Retinal pigment epithelial cell (primary cell): ENCODE data around the gene COL5A2.

Source experiments
- DNase-seq: peaks from one replicate; pipeline ENCODE4 v3.0.0-alpha.2; 2010; ENCODE audit warnings: low read depth
- H3K4me3 ChIP-seq: 2 replicates; pipeline ENCODE4 v1.5.1; 2011; ENCODE audit warnings: mild to moderate bottlenecking, low read length, control low read depth, moderate library complexity
- TF ChIP-seq, protein P1 (sequence below): conservative IDR thresholded peaks from 2 replicates; pipeline ENCODE4 v1.5.1; 2011; ENCODE audit warnings: low read depth, low read length, control low read depth, inconsistent platforms

The COL5A2 gene

DNA sequence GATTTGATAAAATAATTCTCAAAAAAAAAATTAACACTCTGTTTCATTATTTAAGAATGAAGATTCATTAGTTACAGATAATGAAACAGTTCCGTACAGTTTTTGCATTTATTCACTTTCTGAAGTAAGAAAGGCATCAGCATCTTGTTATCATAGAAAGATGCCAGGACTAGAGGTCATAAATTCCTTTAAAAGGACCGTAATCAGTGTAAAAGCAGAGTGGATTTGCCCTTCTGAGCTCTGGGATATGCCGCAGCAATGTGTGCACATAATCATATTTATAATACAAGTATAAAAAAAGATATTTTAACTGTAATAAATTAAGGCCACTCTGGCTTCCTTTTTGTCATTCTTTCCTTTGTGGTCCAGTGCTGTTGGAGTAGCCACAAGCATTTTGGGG, 37.5 kb upstream of the COL5A2 start:
- TF ChIP-seq, protein P1, sequence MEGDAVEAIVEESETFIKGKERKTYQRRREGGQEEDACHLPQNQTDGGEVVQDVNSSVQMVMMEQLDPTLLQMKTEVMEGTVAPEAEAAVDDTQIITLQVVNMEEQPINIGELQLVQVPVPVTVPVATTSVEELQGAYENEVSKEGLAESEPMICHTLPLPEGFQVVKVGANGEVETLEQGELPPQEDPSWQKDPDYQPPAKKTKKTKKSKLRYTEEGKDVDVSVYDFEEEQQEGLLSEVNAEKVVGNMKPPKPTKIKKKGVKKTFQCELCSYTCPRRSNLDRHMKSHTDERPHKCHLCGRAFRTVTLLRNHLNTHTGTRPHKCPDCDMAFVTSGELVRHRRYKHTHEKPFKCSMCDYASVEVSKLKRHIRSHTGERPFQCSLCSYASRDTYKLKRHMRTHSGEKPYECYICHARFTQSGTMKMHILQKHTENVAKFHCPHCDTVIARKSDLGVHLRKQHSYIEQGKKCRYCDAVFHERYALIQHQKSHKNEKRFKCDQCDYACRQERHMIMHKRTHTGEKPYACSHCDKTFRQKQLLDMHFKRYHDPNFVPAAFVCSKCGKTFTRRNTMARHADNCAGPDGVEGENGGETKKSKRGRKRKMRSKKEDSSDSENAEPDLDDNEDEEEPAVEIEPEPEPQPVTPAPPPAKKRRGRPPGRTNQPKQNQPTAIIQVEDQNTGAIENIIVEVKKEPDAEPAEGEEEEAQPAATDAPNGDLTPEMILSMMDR, result no peak
- no peak for DNase-seq
- H3K4me3 ChIP-seq, result no peak overlapping the region

DNA sequence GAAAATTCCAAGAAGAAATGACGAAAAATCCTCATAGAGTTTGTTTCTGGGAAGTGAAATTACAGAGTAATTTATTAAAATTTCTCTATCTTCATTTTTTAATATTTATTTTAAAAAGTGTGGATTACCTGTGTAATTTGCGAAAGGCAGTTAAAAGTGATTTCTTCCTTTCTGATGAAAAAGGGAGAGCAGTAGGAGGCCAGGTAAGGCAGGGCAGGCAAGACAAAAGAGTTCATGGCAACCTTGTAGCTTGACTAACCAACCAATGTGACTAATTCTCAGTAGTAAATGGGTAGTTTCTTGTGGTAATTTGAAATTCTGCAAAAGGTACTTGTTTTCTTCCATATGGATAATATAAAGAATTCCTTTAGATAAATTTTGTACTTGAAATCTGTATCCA, 34.9 kb upstream of the COL5A2 start:
- no peak for DNase-seq
- H3K4me3 ChIP-seq, result no peak overlapping the region
- TF ChIP-seq, protein P1, result no peak

DNA sequence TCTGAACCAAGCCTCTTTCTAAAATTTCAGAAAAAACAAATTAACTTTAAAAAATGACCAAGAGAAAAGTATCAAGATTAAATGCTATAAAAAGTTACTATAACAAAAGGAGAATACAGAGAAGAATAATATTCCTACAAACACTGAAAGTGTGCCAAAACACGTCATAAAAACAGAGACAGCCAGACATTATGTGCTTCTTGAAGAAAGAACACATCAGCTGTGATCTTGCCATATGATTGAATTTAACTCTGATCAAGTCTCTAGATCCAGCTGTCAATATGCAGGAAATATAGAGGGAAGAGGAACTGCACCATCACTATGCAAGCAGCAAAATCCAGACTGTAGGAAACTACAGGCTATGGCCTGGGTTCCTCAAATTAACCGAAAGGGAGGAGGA, 33.7 kb upstream of the COL5A2 start:
- no peak overlapping the region for H3K4me3 ChIP-seq
- DNase-seq, result no peak
- TF ChIP-seq, protein P1, result no peak

DNA sequence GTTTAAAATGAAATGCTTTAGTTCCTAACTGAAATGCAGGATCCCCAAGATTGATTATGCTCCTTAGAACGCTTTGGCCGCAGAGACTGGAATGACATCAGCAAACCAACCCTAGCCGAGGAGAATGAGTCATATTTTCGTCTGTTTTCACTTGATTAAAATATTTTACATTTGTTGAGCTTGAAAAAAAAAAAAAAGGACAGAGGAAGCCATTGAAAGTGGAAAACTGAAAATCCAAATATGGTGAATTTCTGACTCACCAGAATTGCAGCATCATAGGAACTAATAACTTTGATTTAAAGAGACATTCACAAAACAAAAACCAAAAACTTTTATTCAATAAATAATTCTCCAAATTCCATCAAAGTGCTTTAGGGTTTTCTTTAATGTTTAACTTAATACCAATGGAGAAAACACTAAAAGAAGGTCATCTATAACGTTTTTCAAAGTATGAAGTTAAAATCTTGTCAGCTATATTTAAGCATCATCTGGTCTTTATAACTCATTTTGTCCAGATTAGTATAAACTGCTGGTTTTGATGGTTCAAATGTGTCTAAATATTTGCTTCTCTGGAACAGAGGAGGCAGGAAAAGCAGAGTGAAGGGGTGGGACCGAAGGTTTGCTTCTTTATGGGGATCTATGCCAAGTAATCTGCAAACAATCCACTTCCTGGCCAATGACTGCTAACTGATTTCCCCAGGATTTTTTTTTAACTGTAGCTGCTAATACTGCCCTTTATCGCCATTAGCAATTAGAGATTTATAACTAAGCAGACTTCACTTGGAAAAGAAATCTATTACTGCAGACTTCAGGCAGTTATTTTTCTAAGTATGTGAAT, 30.9 kb upstream of the COL5A2 start:
- TF ChIP-seq, protein P1, result no peak
- DNase-seq, result peak; percentile 83
- peak overlapping the region; percentile 30 for H3K4me3 ChIP-seq

DNA sequence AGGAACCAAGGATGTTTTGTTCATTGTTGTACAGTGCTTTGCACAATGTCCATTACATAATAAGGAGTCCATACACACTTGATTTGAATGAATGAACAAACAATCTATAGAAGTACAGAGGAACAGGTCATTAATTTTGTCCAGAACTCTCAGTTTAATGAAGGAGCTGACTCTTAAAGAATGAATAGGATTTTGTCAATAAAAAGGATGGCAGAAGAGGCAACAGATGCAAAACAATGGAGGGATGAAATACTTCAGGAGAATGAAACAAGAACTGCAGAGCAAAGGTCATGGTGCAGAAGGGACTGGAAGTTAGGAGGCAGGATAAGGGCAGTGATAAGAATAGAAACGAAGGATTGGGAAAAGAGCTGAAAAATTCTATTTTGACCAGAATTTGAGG, 28.7 kb upstream of the COL5A2 start:
- no peak for DNase-seq
- TF ChIP-seq, protein P1, result no peak
- H3K4me3 ChIP-seq, result no peak overlapping the region

DNA sequence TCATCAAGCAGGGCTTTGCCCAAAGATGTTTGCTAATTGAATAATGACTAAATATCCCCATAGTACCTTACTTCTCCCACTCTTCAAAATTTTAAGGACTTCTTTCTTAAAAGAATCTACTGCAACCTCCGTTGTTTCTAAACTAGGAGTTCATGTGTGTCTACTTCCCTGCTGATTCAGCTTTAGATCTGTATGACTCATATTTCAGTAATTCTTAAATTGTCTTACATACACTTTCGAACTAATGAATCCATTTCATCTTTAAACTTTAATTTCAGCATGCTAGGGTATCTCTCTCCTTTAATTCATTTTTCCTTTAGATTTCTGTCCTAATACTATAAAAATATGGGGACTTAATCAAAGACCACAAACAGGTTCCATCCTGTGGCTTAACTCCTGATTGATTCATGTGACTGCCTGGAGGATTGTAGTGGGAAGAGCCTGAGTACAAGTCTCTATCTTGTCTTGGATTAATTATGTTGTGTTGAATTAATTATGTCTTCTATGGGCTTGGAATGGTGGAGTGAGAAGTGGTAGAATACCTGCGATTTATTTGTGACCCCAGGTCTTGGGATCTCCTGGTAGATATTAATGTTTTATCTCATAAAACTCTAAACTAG, 24.9 kb upstream of the COL5A2 start:
- TF ChIP-seq, protein P1, result no peak
- peak; percentile 33 for DNase-seq
- H3K4me3 ChIP-seq, result no peak overlapping the region
